MV-4-11 (cell line): Measurements from ENCODE around the gene CISTR.
"Not testable (repeated sequence)": the region's sequence is repeated elsewhere in the genome, so short reads cannot be mapped to it uniquely, and the experiment has no call there.

Experiments used
- DNase-seq: peaks from one replicate; lab custom pipeline; 2025; lab: John Stamatoyannopoulos, UW

CISTR gene

DNA sequence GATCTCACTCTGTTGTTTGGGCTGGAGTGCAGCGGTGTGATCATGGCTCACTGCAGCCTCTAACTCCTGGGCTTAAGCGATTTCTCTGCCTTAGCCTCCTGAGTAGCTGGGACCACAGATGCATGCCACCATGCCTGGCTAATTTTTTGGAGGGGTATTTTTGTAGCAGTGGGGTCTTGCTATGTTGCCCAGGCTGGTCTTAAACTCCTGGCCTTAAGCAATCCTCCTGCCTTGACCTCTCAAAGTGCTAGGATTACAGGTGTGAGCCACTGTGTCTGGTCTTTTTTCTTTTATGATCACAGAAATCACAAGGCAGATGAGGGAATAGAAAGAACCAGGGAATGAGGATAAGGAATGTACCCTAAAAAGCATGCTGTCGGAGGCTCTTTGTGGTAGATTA is 11.0 kb upstream of the CISTR start:
- not testable (repeated sequence) for DNase-seq

DNA sequence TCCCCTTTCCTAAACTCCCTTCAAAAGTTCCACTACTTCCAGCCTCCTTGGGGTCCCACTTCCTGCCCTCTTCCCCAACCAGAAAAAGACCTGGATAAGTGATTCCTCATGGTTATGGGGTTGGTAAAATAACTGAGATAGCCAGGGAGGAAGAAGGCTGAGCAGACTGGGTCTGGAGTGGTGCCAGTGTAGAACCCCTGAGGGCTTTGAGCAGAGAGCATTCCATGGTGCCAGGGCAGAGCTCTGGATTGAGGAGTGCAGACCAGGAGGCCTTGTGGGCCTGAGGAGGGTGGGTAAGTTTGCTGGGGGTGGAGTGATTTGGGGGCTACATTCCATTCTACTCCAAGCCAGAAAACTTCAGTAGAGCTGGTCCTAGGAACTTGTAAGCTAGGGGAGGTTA is 9.5 kb upstream of the CISTR start:
- no peak for DNase-seq

DNA sequence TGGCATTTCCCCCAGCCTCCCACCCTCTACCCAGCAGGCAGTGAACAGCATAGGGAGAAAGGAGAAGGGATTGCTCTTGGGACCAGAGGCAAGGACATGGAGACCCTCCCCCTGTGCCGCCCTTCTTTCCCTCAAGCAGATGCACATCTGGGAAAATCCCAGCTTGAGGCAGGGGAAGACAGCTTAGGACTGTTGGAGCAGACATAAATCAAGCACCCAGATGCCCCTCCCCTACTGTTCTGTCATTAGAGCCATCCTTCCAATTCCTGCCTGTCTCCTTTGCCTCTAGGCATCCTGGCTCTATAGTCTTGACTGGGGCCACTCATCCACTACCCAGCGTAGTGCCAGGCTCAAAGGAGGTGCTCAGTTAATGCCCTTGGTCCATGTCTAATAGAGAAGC is 7.5 kb upstream of the CISTR start:
- DNase-seq = no peak

GRCh38 chr12:53758730-53759103 is 6.9 kb upstream of the CISTR start:
- no peak for DNase-seq

DNA sequence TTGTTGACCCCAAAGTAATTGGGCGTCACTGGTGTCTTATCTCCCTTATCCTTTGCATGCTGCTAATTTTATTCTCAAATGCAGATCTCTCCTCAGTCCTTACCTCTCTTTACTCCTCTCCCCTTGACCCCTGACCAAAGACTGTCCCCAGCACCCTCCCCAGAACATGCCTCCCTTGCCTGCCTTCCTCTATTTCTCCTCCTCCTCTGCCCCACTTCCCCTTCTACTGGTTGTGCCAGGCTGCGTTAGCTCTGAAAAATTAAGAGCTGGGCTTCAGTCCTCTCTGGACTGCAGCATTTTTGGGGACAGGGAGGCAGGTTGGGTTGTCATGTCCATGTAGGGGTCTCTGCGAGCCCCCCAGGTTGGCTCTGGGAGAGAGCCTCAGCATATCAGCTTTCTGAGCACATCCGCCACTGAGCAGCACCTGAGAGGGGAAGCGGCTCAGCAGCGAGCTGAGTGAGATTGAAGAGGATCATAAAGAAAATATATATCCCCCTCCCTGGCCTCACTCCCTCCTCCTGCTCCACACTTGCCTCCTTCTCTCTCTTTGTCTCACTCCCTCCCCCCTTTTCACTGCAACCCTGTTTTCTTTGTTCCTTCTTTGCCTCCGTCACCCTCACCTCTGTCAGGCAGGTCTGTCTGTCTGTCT is 6.4 kb upstream of the CISTR start:
- peak; percentile 14 for DNase-seq

DNA sequence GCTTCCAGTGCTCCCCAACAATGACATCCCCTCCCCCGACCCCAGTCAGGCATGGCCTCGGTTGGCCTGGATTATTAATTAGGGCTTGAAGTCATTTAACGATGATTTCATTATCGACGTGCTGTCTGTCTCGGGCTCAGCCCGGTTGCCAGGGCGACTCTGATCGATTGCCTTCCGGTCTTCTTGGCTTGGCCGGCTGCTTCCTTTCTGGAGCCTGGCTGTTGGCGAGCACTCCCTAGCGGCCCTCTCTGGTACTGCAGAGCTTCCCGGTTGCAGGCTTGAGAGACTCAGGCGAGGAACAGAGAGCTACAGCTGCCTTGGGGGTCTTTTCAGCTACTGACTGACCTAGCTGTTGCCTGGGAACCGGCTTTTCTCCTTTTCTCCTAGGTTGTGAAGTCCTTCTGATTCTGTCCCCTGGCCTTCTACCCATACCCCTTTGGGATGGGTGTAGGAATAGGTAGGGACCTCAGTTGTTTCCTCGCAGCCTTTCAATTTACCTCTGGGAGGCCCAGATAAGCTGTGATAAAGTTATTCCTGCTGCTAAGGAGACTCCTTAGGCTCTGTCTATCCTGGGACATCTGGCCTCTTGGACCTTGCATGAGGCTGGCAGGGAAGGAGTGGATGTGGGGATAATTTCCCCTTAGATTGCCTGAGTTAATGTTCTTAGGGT is 5.5 kb upstream of the CISTR start:
- peak; percentile 78 for DNase-seq

DNA sequence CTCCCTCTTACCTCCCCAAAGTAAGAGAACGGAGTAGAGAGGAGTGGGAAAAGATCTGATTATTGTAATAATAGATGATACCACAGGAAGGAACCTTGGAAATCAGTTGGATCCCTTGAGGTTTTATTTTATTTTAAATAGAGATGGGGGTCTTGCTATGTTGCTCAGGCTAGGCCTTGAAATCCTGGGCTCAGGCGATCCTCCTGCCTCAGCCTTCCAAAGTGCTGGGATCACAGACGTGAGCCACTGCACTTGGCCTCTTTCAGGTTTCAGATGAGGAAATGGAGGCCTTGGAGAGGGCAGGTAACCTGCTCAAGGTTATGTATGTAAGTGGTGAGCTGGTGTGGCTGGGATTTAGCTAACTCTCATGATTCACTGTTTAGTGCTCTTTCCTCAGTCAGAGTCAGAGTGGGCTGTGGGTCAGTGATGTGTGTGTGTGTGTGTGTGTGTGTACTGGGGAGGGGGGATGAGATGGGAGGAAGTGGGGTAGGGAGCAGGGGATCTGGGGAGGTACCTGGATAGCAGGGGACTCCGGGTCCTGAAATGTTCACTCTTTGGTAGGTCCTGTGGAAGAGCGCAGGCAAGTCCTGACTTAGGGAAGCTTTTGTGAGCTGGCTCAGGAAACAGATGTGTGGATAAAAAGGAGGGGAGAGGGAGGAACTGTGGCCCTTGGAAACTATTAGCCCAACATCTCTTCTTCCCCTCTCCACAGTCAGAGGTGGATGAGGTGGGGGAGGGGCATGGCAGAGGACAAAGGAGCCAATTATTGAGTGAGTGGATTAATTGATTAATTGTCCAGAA is 4.7 kb upstream of the CISTR start:
- no peak for DNase-seq

- DNase-seq = no peak
Observed at GRCh38 chr12:53755893-53756292, 4.1 kb upstream of the CISTR start.

DNA sequence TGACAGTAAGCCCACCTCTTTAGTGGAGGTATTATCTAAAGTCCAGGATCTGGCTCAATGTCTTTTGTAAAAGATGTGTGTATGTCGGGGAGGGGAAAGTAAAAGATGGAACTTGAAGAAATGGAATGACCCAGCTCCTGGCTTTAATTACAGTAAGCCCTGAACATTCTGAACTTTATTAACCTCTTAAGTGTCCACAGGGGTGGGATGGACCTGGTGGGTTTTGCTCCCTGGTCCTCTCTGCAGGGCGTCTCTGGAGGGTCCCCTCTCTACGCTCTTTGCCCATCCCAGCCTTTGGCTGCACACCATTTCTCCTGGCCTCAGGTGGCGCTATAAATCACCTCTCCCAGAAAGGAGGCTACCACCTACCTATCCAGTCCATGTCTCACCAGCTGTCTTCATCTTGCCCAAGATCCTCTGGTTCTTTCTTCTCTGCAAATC is 3.7 kb upstream of the CISTR start:
- no peak for DNase-seq

GRCh38 chr12:53754633-53755264 is 3.0 kb upstream of the CISTR start:
- DNase-seq = no peak

GRCh38 chr12:53754188-53754585 is 2.4 kb upstream of the CISTR start:
- DNase-seq = peak; percentile 10

DNA sequence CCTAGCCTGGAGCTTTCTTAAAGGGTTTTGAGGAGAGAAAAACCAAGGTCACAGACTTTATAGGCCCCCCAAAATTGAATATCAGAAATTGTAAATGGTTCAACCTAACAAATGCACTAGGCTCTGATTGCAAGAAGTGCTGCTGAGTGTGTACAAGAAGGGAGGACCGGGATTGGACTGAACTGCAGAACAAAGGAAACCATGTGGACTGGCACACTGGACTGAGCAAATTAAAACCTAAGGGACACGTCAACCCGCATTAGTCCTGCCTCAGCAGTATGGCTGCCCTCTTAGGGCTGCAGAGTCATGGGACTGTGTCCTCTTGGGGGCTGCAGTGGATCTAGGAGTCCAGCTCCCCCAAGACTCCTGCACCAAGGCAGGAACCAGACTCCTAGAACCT is 842 bp upstream of the CISTR start:
- DNase-seq = no peak

DNA sequence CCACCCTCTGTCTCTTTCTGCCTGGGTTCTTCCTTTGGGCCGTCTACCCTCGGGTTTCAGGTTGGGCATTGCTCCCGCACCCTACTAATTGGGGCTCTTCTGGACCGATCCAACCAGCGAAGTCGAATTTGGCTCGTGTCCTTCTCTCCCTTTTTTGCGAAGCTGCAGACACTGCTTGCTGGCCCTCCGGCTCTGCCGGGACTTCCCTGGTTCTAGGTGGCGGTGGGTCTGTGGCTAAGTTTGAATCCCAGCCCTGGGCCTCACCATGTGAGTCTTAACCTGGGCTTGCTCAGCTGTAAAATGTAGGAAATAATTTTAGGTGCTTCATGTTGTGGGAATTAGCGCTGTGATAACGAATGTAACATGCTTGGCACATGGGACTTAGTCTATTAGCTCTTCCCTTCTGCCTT is 418 bp upstream of the CISTR start:
- no peak for DNase-seq

DNA sequence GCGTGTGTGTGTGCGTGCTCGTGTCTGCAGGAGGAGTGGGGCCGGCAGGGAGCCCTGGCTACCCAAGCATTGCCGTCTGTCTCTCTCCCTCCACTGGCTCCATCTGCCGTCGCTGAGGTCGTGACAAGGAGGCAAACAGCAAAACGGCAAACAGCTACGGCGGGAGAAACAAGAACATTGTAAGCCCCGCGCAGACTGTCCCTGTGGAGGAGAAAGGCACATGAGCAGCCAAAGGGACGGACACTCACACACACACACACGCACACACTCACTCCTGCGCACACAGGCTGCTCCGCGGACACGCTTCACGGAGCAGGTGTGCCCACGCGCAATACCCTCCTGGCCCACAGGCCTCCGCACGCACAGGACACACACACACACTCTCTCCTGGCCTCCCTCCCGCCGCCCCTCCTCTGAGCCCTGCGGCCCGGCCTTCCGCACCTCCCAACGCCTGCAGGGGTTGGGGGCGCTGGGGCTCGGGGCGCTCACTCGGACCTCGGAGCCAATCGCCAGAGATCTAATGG is 905 bp downstream of the CISTR start:
- DNase-seq = no peak

GRCh38 chr12:53749986-53750811 is 1.6 kb downstream of the CISTR start:
- DNase-seq = no peak

DNA sequence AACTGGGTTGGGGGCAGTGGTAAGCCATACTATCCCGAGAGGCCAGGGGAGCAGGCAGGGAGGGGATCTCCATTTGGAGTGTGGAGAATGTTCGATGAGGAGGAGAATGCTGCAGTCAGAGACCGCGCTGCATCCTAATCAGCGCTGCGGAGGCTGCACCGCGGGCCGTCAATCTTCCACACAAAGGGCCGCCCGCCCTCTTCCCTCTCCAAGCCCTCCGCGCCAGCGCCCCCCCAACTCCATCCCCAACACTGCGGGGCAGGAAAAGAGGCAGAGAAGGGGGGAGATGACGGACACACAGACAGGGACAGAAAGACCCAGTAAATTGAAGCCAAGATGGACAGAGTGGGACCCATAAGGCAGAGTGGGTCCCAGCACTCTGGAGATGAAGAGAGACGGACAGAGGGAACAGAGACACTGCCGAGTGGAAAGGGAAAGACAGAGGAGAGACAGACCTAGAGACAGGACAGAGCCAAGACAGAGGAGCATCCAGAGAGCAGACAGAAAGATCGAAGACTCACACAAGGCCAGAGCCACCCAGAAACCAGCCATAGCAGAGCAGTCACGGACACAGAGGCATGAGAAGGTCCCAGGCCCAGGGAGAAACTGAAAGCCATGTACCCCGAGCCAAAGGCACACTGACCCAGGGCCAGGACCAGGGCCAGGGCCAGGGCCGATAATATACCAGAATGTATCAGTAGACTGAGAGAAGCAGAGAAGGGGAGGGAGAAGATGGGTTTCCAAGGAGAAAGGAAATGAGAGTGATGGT is 3.5 kb downstream of the CISTR start:
- DNase-seq = no peak

GRCh38 chr12:53747095-53747494 is 4.7 kb downstream of the CISTR start:
- DNase-seq = no peak

GRCh38 chr12:53746592-53747092 is 5.1 kb downstream of the CISTR start:
- DNase-seq = peak; percentile 73

DNA sequence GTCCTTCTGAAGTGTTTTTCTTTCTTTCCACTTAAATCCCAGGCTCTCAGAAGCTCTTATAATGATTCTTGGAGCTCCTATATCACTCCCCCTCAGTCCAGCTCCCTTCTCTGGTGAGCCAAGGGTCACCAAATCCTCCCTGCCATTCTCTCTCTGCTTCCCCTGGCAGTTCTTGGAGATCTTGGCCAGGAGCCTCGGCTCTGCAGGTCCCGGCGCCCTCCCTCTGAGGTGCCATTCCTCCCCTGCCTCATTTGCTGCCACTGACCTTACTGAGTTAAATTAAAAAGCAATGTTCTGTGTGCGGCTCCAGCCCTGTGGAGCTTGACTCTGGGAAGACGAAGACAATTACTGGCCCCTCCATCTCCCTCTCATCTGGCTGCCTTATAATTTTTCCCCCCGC is 7.0 kb downstream of the CISTR start:
- no peak for DNase-seq

DNA sequence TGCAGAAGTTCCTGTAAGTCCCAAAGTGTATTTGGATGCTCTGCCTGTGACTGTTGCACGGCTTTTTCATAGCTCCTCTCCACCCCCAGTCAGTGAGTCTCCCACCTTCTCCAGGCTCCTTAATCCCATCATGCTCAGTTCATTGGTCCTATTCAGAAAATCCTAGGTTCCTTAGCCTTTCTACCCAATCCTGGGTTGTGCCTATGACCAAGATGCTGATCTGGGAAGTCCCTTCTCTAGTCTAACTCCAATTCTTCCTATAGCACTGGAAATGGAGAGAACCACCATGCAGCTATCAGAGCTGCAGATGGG is 7.7 kb downstream of the CISTR start:
- DNase-seq = no peak
